Measurements from ENCODE around the gene HIP1.

GRCh38 chr7:75584354-75584753, 154.4 kb downstream of the HIP1 start:
- no peak for TF ChIP-seq EP300 (IDR thresholded peaks at IDR 0.05)
- no peak for TF ChIP-seq POLR2AphosphoS5 (IDR thresholded peaks at IDR 0.05)
- no peak for TF ChIP-seq CTCF (IDR thresholded peaks at IDR 0.05)
- no peak for TF ChIP-seq POLR2A (IDR thresholded peaks at IDR 0.05; ENCODE audit: low read depth)

Data from esophagus muscularis mucosa (tissue), 4 donors.